HG03139 (cell line): ENCODE results near the gene ADPRM.
"Not testable (repeated sequence)": the region's sequence is repeated elsewhere in the genome, so short reads cannot be mapped to it uniquely, and the experiment has no call there.

Experiments
- ATAC-seq: cut with Tn5 transposase; IDR thresholded peaks from one replicate; pipeline ENCODE4 v1.9.1; 2021; ENCODE audit not compliant: unreplicated experiment

ADPRM gene

DNA sequence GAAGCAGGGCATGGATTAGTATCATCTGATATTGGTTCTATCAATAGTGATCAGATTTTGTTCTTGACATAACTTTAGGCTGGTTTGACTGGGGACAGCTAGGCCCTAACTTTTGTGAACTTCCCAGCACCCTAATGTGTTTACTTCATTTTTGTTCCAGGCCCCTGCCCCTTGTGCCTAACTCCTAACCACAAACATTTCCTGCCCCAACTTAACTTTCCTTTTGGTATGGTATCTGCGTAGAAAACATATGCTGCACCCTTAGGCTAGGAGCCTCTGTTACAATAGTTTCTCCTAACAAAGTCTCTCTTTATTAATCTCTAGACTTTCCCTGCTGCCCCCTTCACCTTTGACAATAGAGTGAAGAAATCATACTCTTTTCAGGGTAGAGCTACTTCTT, 2.5 kb downstream of the ADPRM start:
- no peak for ATAC-seq

- no peak for ATAC-seq
Observed at GRCh38 chr17:10702574-10702973, 5.2 kb downstream of the ADPRM start.

GRCh38 chr17:10705727-10706126, 8.3 kb downstream of the ADPRM start:
- no peak for ATAC-seq

DNA sequence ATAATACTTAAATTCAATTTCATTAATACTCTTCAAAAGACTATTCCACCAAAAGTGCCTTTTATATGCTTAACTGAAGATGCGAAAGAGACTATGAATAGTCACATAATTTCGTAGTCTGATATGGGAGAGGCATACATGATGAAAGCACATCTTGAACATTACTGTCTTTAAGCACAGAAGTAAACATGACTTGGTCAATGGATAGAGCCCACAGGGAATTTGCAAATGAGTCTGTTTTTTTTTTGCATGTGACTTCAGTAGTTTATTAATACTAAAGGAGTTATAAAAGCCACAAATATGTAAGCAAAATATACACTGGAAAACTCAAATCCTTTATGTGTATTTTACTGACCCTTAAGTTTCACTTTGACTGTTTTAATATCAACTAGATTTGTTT, 15.9 kb downstream of the ADPRM start:
- no peak for ATAC-seq

DNA sequence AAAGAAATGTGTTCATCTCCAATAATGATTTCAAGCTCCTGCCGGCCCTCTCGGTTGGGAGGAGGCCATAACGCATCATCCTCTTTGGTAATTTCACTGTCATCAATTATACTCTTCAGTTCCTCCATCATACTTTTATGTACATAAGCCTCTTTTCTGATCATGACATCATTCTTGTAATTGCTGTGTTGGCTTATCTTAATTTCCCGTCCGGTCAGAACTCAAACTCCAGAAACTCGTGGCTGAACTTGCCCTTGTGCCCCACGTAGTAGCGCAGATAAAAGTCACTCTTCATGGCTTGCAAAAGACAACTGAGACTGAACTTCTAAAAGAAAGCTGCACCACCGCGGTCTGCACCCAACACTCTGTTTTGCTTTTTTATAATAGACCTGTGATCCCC, 18.8 kb downstream of the ADPRM start:
- no peak for ATAC-seq

- no peak for ATAC-seq
Observed at GRCh38 chr17:10718547-10718946, 21.2 kb downstream of the ADPRM start.

- no peak for ATAC-seq
Observed at GRCh38 chr17:10724546-10725195, 27.3 kb downstream of the ADPRM start.

DNA sequence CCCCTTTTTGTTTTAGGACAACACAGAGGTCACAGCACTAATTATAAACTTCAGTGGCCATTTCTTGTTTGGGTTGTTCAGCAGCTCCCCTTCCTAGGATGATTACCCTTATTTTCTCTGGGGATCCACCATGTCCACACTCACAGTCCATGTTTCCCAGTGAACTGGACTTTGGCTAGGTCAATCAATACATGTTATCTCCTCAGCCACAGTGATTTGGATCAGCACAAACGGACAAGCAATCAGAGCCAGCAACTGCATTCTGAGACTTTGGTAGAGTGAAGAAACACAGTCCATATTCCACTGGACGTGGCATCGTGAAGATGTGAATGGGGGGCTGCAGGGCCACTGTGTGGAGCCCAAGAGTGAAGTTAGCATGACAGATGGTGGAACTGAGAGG, 27.9 kb downstream of the ADPRM start:
- no peak for ATAC-seq

DNA sequence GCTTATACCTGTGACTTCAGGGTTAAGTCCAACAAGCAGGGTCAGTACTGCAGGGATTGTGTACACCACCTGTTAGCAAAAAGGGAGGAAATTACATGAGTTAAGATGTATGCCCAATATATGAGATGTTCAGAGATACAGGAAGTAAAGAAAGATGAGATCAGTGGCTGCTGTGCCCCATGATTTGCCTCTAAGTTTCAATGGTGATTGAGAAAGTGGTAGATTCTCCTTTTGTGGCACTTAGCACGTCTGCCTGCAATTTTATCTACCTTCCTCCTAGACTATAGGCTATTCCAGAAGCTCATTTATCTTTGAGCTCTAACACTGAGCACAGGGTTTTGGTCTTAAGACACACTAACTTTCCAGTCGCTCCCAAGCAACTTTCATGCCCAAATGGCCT, 28.8 kb downstream of the ADPRM start:
- no peak for ATAC-seq

- ATAC-seq = no peak
Observed at GRCh38 chr17:10727192-10727591, 29.8 kb downstream of the ADPRM start.

- ATAC-seq = no peak
Observed at GRCh38 chr17:10728331-10728892, 31.0 kb downstream of the ADPRM start.

DNA sequence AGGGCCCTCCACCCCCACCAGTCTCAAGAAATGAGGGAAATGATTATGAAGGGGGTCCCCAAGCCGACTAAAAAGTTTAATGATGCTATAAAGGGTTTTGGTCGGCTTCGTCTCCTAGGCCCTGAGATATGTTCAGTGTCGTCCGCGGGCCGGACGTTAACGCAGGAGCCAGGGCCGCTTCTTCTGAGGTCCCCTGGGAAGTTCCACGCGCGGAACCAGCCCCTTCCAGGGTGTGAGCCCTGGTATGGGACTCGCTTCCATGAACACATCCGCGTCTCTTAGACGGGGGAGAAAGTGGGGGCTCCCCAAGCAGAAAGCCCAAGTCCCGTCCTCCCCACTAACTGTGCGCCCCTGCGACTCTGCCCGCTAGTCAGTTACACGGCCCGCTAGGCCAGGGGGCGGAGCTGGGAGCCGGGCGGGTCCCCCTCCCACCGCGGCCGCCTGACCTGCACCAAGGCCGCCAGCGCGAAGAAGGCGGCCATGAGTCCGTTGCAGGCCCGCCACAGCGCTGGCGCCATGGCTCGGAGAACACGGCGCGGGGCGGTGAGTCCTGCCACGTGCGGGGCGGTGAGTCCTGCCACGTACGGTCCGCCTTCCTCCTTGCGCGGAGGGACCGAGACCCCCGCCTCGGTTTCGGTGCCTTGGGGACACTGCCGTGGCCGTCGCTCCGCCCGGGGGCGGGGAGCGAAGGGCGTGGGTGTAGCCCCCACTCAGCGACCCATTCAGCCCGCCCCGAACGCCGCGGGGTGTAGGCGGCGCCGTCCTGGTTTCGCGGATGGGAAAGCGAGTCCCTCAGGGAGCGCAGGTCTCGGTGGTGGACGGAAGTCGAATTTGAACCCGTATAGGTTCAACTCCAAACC, 32.2 kb downstream of the ADPRM start, which contains the start of gene TMEM220:
TSS of gene TMEM220 (minus strand) at position 690 of the 860 bp plus-strand sequence. CDS start at position 518, 172 bp downstream.
- ATAC-seq = peak; percentile 79

DNA sequence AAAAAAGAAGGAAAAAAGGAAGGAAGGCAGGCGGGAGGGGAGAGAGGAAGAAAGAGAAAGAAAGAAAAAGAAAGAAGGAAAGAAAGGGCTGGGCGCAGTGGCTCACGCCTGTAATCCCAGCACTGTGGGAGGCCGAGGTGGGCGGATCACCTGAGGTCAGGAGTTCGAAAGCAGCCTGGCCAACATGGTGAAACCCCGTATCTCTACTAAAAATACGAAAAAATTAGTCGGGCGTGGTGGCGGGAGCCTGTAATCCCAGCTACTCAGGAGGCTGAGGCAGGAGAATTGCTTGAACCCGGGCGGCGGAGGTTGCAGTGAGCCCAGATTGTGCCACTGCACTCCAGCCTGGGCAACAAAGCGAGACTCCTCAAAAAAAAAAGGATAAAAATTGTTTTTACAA, 32.9 kb downstream of the ADPRM start:
- not testable (repeated sequence) for ATAC-seq

DNA sequence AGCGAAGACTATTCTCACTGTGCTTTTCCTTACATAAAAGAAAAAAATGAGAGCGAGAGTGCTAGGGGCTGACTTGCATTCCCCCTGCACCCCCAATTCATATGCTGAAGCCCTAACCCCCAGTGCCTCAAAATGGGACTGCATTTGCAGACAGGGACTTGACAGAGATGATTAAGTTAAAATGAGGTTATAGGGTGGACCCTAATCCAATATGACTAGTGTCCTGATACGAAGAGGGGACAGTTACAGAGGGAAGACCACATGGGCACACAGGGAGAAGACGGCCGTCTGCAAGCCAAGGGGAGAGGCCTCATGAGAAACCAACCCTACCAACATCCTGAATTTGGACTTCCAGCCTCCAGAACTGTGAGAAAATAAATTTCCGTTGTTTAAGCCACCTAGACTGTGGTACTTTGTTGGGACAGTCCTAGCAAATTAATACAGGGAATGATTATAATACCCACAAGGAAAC, 34.0 kb downstream of the ADPRM start:
- no peak for ATAC-seq

DNA sequence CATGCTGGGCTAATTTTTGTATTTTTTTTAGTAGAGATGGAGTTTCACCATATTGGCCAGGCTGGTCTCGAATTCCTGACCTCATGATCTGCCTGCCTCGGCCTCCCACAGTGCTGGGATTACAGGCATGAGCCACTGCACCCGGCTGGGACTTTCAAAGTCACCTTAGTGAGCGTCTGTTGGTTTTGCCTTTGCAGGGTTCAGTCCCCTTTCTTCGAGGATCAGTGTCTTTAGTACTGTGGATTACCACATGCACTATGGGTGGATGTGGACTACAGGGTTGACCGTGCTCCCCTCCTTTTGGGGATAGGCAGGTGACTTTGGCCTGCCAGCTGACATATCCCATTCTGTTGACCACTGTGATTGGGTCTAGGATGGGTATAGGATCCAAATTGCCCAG, 34.7 kb downstream of the ADPRM start:
- ATAC-seq = not testable (repeated sequence)

GRCh38 chr17:10733666-10734065, 36.3 kb downstream of the ADPRM start:
- ATAC-seq = no peak

DNA sequence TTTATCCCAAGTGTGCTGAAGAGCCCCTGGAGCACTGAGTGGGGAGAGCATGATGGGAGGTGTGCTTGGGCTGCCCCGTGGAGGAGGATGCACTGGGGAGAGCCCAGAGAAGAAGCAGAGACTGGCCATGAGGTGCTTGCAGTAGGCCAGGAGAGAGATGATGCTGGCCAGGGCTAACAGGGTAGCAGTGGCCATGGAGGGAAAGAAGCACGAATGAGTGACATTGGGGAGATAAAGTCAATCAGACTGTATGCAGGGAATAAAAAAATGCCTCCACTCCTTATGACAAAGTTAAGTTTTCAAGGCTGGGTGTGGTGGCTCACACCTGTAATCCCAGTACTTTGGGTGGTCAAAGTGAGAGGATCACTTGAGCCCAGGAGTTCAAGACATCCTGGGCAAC, 37.9 kb downstream of the ADPRM start:
- ATAC-seq = no peak

- ATAC-seq = no peak
Observed at GRCh38 chr17:10735821-10736220, 38.4 kb downstream of the ADPRM start.

GRCh38 chr17:10737168-10737622, 39.8 kb downstream of the ADPRM start:
- ATAC-seq = no peak

DNA sequence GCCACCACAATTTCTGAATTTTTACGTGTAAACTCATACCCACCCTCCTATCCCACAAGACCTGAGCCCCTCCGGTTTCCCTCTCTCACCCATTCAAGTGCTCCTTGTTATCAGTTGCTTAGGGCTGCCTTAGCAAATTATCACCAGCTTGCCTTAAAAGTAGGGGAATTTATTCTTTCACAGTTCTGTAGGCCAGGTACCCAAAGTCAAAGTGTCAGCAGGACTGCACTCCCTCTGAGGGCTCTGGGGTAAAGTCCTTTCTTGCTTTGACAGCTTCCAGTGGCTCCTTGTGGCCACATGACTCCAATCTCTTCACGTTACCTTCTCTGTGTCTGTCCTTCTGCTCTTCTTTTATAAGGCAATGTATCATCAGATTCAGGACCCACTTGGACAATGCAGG, 40.3 kb downstream of the ADPRM start:
- no peak for ATAC-seq

GRCh38 chr17:10738521-10739258, 41.3 kb downstream of the ADPRM start:
- no peak for ATAC-seq
